Measurements from ENCODE around the gene PLS1. TPM values are rescaled to one million over a fixed set of nuclear protein-coding genes. Genes with fewer than 3 reads are reported as not detected.
A peak's percentile ranks its signal among the peaks of the same experiment; 100 is the strongest.
"Not testable (repeated sequence)": the region's sequence is repeated elsewhere in the genome, so short reads cannot be mapped to it uniquely, and the experiment has no call there.

PLS1 gene
- total RNA-seq, 1 experiment from 2014 or later = 36.1 TPM

DNA sequence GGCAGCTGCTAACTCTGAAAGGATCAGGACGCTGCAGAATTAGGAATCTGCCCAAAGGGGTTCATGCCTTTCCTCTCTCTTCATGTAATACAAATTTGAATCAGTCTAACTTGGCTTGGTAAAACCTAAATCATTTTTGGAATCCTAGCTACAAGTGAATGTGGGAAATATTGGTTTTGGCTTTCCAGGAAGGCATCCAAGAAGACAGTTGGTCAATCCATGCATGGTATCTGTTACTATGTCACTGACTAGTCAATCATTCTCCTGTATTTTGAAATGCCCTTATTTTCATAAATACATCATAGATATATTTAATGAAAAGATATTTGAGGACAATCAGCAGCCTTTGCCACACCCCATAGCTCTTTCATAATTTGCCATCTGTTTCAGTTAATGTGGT lies 7.5 kb upstream of the PLS1 start:
- Histone ChIP-seq H3K4me1 (ENCODE audit: control insufficient read depth, insufficient read depth, low read length) (0 out of 2 replicates have a peak, but pooled peaks cover 3% of the 10 kb centered on the region), H3K4me3 (ENCODE audit: low read depth in 2 of 2, low read length in 2 of 2) (no peak overlapping the region), H3K36me3 (ENCODE audit: control insufficient read depth, insufficient read depth, low read length) (no peaks in the 10 kb centered on the region), H3K9me3 (ENCODE audit: control insufficient read depth, insufficient read depth, low read depth, low read length) (no peaks in the 10 kb centered on the region), H3K27ac (ENCODE audit: low read length) (no peak overlapping the region), H3K27me3 (ENCODE audit: control insufficient read depth, insufficient read depth, low read length) (no peaks in the 10 kb centered on the region)
- TF ChIP-seq TCF7L2 (IDR thresholded peaks at IDR 0.05; ENCODE audit: low read depth, low read length) (no peak), SIN3A (IDR thresholded peaks at IDR 0.05; ENCODE audit: borderline replicate concordance, insufficient read depth, low read depth, low read length) (no peak), POLR2AphosphoS5 (IDR thresholded peaks at IDR 0.05; ENCODE audit: low read depth, low read length) (no peak)
- TF ChIP-seq, protein P1, sequence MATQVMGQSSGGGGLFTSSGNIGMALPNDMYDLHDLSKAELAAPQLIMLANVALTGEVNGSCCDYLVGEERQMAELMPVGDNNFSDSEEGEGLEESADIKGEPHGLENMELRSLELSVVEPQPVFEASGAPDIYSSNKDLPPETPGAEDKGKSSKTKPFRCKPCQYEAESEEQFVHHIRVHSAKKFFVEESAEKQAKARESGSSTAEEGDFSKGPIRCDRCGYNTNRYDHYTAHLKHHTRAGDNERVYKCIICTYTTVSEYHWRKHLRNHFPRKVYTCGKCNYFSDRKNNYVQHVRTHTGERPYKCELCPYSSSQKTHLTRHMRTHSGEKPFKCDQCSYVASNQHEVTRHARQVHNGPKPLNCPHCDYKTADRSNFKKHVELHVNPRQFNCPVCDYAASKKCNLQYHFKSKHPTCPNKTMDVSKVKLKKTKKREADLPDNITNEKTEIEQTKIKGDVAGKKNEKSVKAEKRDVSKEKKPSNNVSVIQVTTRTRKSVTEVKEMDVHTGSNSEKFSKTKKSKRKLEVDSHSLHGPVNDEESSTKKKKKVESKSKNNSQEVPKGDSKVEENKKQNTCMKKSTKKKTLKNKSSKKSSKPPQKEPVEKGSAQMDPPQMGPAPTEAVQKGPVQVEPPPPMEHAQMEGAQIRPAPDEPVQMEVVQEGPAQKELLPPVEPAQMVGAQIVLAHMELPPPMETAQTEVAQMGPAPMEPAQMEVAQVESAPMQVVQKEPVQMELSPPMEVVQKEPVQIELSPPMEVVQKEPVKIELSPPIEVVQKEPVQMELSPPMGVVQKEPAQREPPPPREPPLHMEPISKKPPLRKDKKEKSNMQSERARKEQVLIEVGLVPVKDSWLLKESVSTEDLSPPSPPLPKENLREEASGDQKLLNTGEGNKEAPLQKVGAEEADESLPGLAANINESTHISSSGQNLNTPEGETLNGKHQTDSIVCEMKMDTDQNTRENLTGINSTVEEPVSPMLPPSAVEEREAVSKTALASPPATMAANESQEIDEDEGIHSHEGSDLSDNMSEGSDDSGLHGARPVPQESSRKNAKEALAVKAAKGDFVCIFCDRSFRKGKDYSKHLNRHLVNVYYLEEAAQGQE (IDR thresholded peaks at IDR 0.05; ENCODE audit: insufficient read depth in 1 of 2, low read depth in 2 of 2, low read length in 1 of 2) = no peak
- TF ChIP-seq, protein P2, sequence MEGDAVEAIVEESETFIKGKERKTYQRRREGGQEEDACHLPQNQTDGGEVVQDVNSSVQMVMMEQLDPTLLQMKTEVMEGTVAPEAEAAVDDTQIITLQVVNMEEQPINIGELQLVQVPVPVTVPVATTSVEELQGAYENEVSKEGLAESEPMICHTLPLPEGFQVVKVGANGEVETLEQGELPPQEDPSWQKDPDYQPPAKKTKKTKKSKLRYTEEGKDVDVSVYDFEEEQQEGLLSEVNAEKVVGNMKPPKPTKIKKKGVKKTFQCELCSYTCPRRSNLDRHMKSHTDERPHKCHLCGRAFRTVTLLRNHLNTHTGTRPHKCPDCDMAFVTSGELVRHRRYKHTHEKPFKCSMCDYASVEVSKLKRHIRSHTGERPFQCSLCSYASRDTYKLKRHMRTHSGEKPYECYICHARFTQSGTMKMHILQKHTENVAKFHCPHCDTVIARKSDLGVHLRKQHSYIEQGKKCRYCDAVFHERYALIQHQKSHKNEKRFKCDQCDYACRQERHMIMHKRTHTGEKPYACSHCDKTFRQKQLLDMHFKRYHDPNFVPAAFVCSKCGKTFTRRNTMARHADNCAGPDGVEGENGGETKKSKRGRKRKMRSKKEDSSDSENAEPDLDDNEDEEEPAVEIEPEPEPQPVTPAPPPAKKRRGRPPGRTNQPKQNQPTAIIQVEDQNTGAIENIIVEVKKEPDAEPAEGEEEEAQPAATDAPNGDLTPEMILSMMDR (IDR thresholded peaks at IDR 0.05) = no peak
- POLR2A ChIA-PET = interaction anchor here (0.5 to 0.7 kb wide), 3 partner anchors 20 to 293 kb away, joined by 3 to 6 read pairs (median 4); no protein-coding TSS in a partner anchor
- no TSS peak for BruUV-seq (replicated peaks)
- CTCF ChIA-PET = no interaction called here
- intact Hi-C loops (cut with micrococcal nuclease; ENCODE audit: unreplicated experiment) (loop anchor here (5.0 kb wide), 1 partner anchor 149 kb away; no protein-coding TSS in a partner anchor), in situ Hi-C loops (cut with HindIII; ENCODE audit: low pct_unique_long_range_greater_than_20kb, low sequenced_read_pairs) (no loop called here)
- DNase-seq (ENCODE audit: low read depth, low spot score) (no peak), ATAC-seq (no peak)

DNA sequence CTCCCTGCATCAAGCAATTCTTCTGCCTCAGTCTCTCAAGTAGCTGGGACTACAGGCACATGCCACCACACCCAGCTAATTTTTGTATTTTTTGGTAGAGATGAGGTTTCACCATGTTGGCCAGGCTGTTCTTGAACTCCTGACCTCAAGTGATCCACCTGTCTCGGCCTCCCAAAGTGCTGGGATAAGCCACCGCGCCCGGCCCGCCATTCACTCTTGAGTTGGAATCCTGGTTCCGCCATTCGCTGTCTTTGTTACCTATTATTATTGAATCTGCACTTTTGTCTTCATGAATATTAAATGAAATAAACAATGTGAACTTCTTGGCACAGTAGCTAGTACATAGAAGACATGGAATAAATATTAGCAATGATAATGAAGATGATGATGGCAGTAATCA lies 3.9 kb upstream of the PLS1 start:
- H3K4me3 ChIP-seq (ENCODE audit: low read depth in 2 of 2, low read length in 2 of 2); H3K36me3 ChIP-seq (ENCODE audit: control insufficient read depth, insufficient read depth, low read length); DNase-seq (ENCODE audit: low read depth, low spot score); BruUV-seq (replicated peaks); H3K9me3 ChIP-seq (ENCODE audit: control insufficient read depth, insufficient read depth, low read depth, low read length); H3K27ac ChIP-seq (ENCODE audit: low read length); H3K27me3 ChIP-seq (ENCODE audit: control insufficient read depth, insufficient read depth, low read length); in situ Hi-C loops (cut with HindIII; ENCODE audit: low pct_unique_long_range_greater_than_20kb, low sequenced_read_pairs); ATAC-seq; intact Hi-C loops (cut with micrococcal nuclease; ENCODE audit: unreplicated experiment): not testable (repeated sequence)
- ChIA-PET POLR2A (interaction anchor here (0.6 to 0.7 kb wide), 3 partner anchors 15 to 932 kb away, joined by 3 to 5 read pairs (median 4); no protein-coding TSS in a partner anchor), CTCF (interaction anchor here (0.6 kb wide), 1 partner anchor 263 kb away, joined by 5 read pairs; no protein-coding TSS in a partner anchor)
- H3K4me1 ChIP-seq (ENCODE audit: control insufficient read depth, insufficient read depth, low read length) = peaks cover 11% of the 10 kb centered on the region

DNA sequence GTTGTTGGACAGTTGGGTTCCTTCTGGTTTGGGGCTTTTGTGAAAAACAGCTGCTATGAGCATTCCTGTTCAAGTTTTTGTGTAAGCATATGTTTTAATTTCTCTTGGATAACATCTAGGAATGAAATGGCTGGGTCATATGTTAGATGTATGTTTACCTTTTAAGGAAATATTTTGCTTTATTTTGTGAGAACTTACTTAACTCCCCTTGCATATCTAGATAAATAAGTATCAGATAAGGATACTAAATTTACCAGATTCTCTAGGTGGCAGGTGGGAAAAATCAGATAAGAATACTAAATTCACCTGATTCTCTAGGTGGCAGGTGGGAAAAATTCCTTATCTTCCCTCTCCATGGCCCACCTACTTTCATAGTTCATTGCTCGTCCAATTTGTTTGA lies 1.1 kb upstream of the PLS1 start:
- ChIA-PET CTCF (no interaction called here), POLR2A (no interaction called here)
- in situ Hi-C loops (cut with HindIII; ENCODE audit: low pct_unique_long_range_greater_than_20kb, low sequenced_read_pairs) (no loop called here), intact Hi-C loops (cut with micrococcal nuclease; ENCODE audit: unreplicated experiment) (no loop called here)
- H3K4me3 ChIP-seq (ENCODE audit: low read depth in 2 of 2, low read length in 2 of 2) = peak overlapping the region; percentile 63 to 94
- H3K36me3 ChIP-seq (ENCODE audit: control insufficient read depth, insufficient read depth, low read length) = no peaks in the 10 kb centered on the region
- ATAC-seq (no peak), DNase-seq (ENCODE audit: low read depth, low spot score) (no peak)
- BruUV-seq (replicated peaks) = no TSS peak
- H3K4me1 ChIP-seq (ENCODE audit: control insufficient read depth, insufficient read depth, low read length) = peaks cover 22% of the 10 kb centered on the region
- TF ChIP-seq POLR2AphosphoS5 (IDR thresholded peaks at IDR 0.05; ENCODE audit: low read depth, low read length) (no peak), SIN3A (IDR thresholded peaks at IDR 0.05; ENCODE audit: borderline replicate concordance, insufficient read depth, low read depth, low read length) (no peak), TCF7L2 (IDR thresholded peaks at IDR 0.05; ENCODE audit: low read depth, low read length) (no peak)
- TF ChIP-seq, protein P1 (IDR thresholded peaks at IDR 0.05; ENCODE audit: insufficient read depth in 1 of 2, low read depth in 2 of 2, low read length in 1 of 2) = no peak
- TF ChIP-seq, protein P2 (IDR thresholded peaks at IDR 0.05) = no peak
- no peaks in the 10 kb centered on the region for H3K9me3 ChIP-seq (ENCODE audit: control insufficient read depth, insufficient read depth, low read depth, low read length)
- H3K27ac ChIP-seq (ENCODE audit: low read length) = peak overlapping the region; percentile 96
- H3K27me3 ChIP-seq (ENCODE audit: control insufficient read depth, insufficient read depth, low read length) = no peaks in the 10 kb centered on the region
